Esophagus (tissue), 2 donors: ENCODE data around the gene LRBA. TPM values are rescaled to one million over a fixed set of nuclear protein-coding genes. Genes with fewer than 3 reads are reported as not detected.
"Not testable (repeated sequence)": the region's sequence is repeated elsewhere in the genome, so short reads cannot be mapped to it uniquely, and the experiment has no call there.

Source experiments
- H3K27ac ChIP-seq, 2 donors: one replicate each; pipeline ENCODE4 v1.5.1; 2013; ENCODE audit warnings: low read depth in 2 of 2, mild to moderate bottlenecking in 2 of 2, inconsistent platforms in 1 of 2, low read length in 1 of 2, moderate library complexity in 1 of 2
- H3K27me3 ChIP-seq, 2 donors: one replicate each; pipeline ENCODE4 v1.6.1; 2013; ENCODE audit warnings: low read length in 2 of 2, control low read depth in 1 of 2, mild to moderate bottlenecking in 1 of 2; ENCODE audit not compliant: insufficient read depth in 2 of 2, control insufficient read depth in 1 of 2
- H3K36me3 ChIP-seq, 2 donors: one replicate each; pipeline ENCODE4 v1.6.1; 2013; ENCODE audit warnings: low read length in 1 of 2; ENCODE audit not compliant: control insufficient read depth in 2 of 2, insufficient read depth in 2 of 2
- H3K4me1 ChIP-seq, 2 donors: one replicate each; pipeline ENCODE4 v1.6.1; 2013; ENCODE audit warnings: low read length in 1 of 2; ENCODE audit not compliant: control insufficient read depth in 2 of 2, insufficient read depth in 2 of 2
- H3K4me3 ChIP-seq, 2 donors: one replicate each; pipeline ENCODE4 v1.5.1; 2013; ENCODE audit warnings: low read length in 2 of 2, mild to moderate bottlenecking in 2 of 2, low read depth in 1 of 2, moderate library complexity in 1 of 2
- H3K9me3 ChIP-seq, 2 donors: one replicate each; pipeline ENCODE4 v1.6.1; 2013; ENCODE audit warnings: mild to moderate bottlenecking in 2 of 2, low read depth in 1 of 2, low read length in 1 of 2, moderate library complexity in 1 of 2; ENCODE audit not compliant: control insufficient read depth in 2 of 2, insufficient read depth in 1 of 2
- WGBS, 2 donors: extraction: QIAGEN DNeasy Blood & Tissue Kit; methylation state at CpG; one replicate each; pipeline ENCODE4 v1.1.7; 2013; 5-methylcytosine and 5-hydroxymethylcytosine counted together
- polyA plus RNA-seq, 2 donors: library from polyadenylated mRNA; stranded (reverse); fragments of 200-250 nt; gene quantifications; one replicate each; pipeline ENCODE4 v1.2.3, GENCODE V29; 2013
- donor health status: healthy with polysubstance abuse.
- donor health status: Bipolar disorder and iron deficiency.

Gene LRBA
- polyA plus RNA-seq, 2 donors = 13.1 to 24.7 TPM

- Histone ChIP-seq H3K27ac (no peak overlapping the region), H3K36me3 (no peaks in the 10 kb centered on the region), H3K4me1 (no peaks in the 10 kb centered on the region), H3K9me3 (no peaks in the 10 kb centered on the region), H3K4me3 (no peak overlapping the region), H3K27me3 (no peaks in the 10 kb centered on the region)
Measured at GRCh38 chr4:150997141-150997540, 17.9 kb downstream of the LRBA start.

- Histone ChIP-seq H3K4me1 (no peaks in the 10 kb centered on the region), H3K36me3 (no peaks in the 10 kb centered on the region), H3K27ac (no peak overlapping the region), H3K9me3 (no peaks in the 10 kb centered on the region), H3K27me3 (no peaks in the 10 kb centered on the region), H3K4me3 (no peak overlapping the region)
- 76 to 91% methylated on average over 2 of the region's 2 CpGs for WGBS, 2 donors
Measured at GRCh38 chr4:150994721-150995120, 20.4 kb downstream of the LRBA start.

- not testable (repeated sequence) for H3K27ac ChIP-seq, H3K27me3 ChIP-seq, H3K9me3 ChIP-seq, H3K36me3 ChIP-seq, H3K4me1 ChIP-seq, H3K4me3 ChIP-seq
- WGBS, 2 donors = 92 to 96% methylated on average over 3 of the region's 3 CpGs
Measured at GRCh38 chr4:150993577-150993976, 21.5 kb downstream of the LRBA start.

GRCh38 chr4:150990993-150991392 is 24.1 kb downstream of the LRBA start:
- Histone ChIP-seq H3K27ac (no peak overlapping the region), H3K9me3 (no peaks in the 10 kb centered on the region), H3K4me3 (no peak overlapping the region), H3K4me1 (no peaks in the 10 kb centered on the region), H3K36me3 (no peaks in the 10 kb centered on the region), H3K27me3 (no peaks in the 10 kb centered on the region)
- WGBS, 2 donors = 86 to 89% methylated on average over 2 of the region's 2 CpGs

GRCh38 chr4:150990250-150990649 is 24.8 kb downstream of the LRBA start:
- no peaks in the 10 kb centered on the region for H3K4me1 ChIP-seq
- WGBS, 2 donors = 75 to 80% methylated on average over 3 of the region's 3 CpGs
- no peaks in the 10 kb centered on the region for H3K36me3 ChIP-seq
- H3K27me3 ChIP-seq = no peaks in the 10 kb centered on the region
- H3K27ac ChIP-seq = no peak overlapping the region
- H3K9me3 ChIP-seq = no peaks in the 10 kb centered on the region
- no peak overlapping the region for H3K4me3 ChIP-seq

GRCh38 chr4:150988238-150988637 is 26.8 kb downstream of the LRBA start:
- Histone ChIP-seq H3K4me3 (no peak overlapping the region), H3K27ac (no peak overlapping the region), H3K4me1 (no peaks in the 10 kb centered on the region), H3K27me3 (no peaks in the 10 kb centered on the region), H3K36me3 (no peaks in the 10 kb centered on the region), H3K9me3 (no peaks in the 10 kb centered on the region)
- WGBS, 2 donors = 97 to 100% methylated on average over 2 of the region's 2 CpGs

- Histone ChIP-seq H3K4me3 (no peak overlapping the region), H3K4me1 (no peaks in the 10 kb centered on the region), H3K36me3 (no peaks in the 10 kb centered on the region), H3K27ac (no peak overlapping the region), H3K27me3 (no peaks in the 10 kb centered on the region), H3K9me3 (no peaks in the 10 kb centered on the region)
- WGBS, 2 donors = 94 to 97% methylated on average over 3 of the region's 3 CpGs
Measured at GRCh38 chr4:150987204-150987603, 27.9 kb downstream of the LRBA start.

- Histone ChIP-seq H3K27me3 (no peaks in the 10 kb centered on the region), H3K4me1 (no peaks in the 10 kb centered on the region), H3K27ac (no peak overlapping the region), H3K4me3 (no peak overlapping the region), H3K9me3 (no peaks in the 10 kb centered on the region), H3K36me3 (no peaks in the 10 kb centered on the region)
- WGBS, 2 donors = 83 to 90% methylated on average over 4 of the region's 4 CpGs
Measured at GRCh38 chr4:150986085-150986484, 29.0 kb downstream of the LRBA start.

GRCh38 chr4:150983851-150984250 is 31.2 kb downstream of the LRBA start:
- H3K27me3 ChIP-seq = no peaks in the 10 kb centered on the region
- no peaks in the 10 kb centered on the region for H3K36me3 ChIP-seq
- no peak overlapping the region for H3K27ac ChIP-seq
- H3K4me1 ChIP-seq = peaks cover 0 to 2% of the 10 kb centered on the region in 2 donors
- no peak overlapping the region for H3K4me3 ChIP-seq
- WGBS, 2 donors = 81 to 95% methylated on average over 3 of the region's 3 CpGs
- H3K9me3 ChIP-seq = no peaks in the 10 kb centered on the region

GRCh38 chr4:150982557-150983233 is 32.4 kb downstream of the LRBA start:
- Histone ChIP-seq H3K4me3 (no peak overlapping the region), H3K36me3 (no peaks in the 10 kb centered on the region), H3K27me3 (no peaks in the 10 kb centered on the region), H3K4me1 (peaks cover 0 to 5% of the 10 kb centered on the region in 2 donors), H3K9me3 (no peaks in the 10 kb centered on the region), H3K27ac (no peak overlapping the region)
- WGBS, 2 donors = 96 to 98% methylated on average over 1 of the region's 1 CpG
